BLaER1 (cell line): ENCODE results near the gene NCR3LG1.
"Not testable (repeated sequence)": the region's sequence is repeated elsewhere in the genome, so short reads cannot be mapped to it uniquely, and the experiment has no call there.

Source experiments
- H3K27ac ChIP-seq: shearing (Covaris generic); formaldehyde crosslinking; 2 replicates; pipeline ENCODE4 v1.8.1; 2022
- H3K27me3 ChIP-seq: shearing (Covaris generic); formaldehyde crosslinking; 2 replicates; pipeline ENCODE4 v1.8.1; 2022
- H3K36me3 ChIP-seq: shearing (Covaris generic); formaldehyde crosslinking; 2 replicates; pipeline ENCODE4 v1.8.1; 2022
- H3K4me1 ChIP-seq: shearing (Covaris generic); formaldehyde crosslinking; 2 replicates; pipeline ENCODE4 v1.8.1; 2022
- H3K4me2 ChIP-seq: shearing (Covaris generic); formaldehyde crosslinking; 2 replicates; pipeline ENCODE4 v1.8.1; 2022
- H3K4me3 ChIP-seq: shearing (Covaris generic); formaldehyde crosslinking; 2 replicates; pipeline ENCODE4 v1.8.1; 2022
- H3K9ac ChIP-seq: shearing (Covaris generic); formaldehyde crosslinking; 2 replicates; pipeline ENCODE4 v1.8.1; 2022
- H3K9me3 ChIP-seq: shearing (Covaris generic); formaldehyde crosslinking; 2 replicates; pipeline ENCODE4 v1.8.1; 2022
- H4K20me1 ChIP-seq: shearing (Covaris generic); formaldehyde crosslinking; 2 replicates; pipeline ENCODE4 v1.8.1; 2022
- Cebpa-rat ChIP-seq: shearing (Covaris generic); IDR thresholded peaks from 2 replicates; pipeline ENCODE4 v1.8.1; 2022

NCR3LG1 gene

DNA sequence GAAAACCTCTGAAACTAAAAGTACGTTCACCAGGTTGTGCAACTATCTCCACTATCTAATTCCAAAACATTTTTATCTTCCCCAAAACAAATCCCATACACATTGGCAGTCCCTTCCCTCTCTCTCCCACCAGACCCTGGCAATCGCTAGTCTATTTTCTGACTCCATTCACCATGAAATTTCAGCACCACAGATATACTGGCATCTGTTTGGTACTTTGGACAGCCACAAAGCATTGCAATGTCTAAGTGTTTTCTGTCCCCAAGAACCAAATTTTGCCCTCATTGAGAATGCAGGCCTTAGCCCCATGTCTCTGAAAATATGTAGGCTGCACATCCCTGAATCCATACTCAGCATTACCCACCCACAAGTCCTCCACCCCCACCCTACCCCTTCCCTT lies 64.9 kb downstream of the NCR3LG1 start:
- Histone ChIP-seq H3K9ac (no peak overlapping the region), H3K4me1 (peaks cover 48% of the 10 kb centered on the region), H4K20me1 (no peaks in the 10 kb centered on the region), H3K4me3 (no peak overlapping the region), H3K27ac (no peak overlapping the region), H3K4me2 (no peak overlapping the region), H3K27me3 (no peaks in the 10 kb centered on the region), H3K36me3 (no peaks in the 10 kb centered on the region), H3K9me3 (no peaks in the 10 kb centered on the region)
- no peak for TF ChIP-seq Cebpa-rat

DNA sequence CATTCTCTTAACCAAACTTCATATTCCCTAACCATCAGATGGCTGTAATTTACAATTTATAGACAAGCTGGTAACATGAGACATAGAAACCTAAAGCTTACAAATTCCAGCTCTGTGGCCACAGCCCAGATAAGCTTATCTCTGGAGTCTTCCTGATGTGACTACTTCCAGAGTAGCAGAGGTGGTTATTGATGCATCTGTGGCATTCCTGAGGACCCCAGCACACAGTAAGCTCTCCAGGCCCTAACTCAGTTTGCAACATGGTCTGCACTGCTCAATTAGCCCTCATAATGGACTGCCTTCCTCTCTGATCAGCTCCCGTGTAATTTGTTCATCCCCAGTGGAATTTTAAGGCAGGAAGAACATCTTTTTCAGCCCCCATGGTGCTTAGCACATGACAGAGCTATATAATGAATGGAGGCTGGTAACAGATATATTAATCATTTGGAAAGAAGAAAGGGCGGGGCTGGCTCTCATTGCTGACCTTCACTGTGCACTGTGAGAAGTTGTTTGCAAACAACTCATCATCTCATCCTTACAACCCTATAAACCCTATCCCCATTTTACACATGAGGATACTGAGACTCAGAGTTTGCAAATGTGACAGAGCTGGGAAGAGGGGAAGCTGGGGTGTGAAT lies 67.0 kb downstream of the NCR3LG1 start:
- Histone ChIP-seq H3K4me2 (peak overlapping the region; percentile 56), H3K9me3 (no peaks in the 10 kb centered on the region), H3K4me1 (peaks cover 53% of the 10 kb centered on the region), H4K20me1 (no peaks in the 10 kb centered on the region), H3K36me3 (no peaks in the 10 kb centered on the region), H3K4me3 (no peak overlapping the region), H3K27me3 (no peaks in the 10 kb centered on the region), H3K27ac (no peak overlapping the region), H3K9ac (no peak overlapping the region)
- TF ChIP-seq Cebpa-rat, result no peak

DNA sequence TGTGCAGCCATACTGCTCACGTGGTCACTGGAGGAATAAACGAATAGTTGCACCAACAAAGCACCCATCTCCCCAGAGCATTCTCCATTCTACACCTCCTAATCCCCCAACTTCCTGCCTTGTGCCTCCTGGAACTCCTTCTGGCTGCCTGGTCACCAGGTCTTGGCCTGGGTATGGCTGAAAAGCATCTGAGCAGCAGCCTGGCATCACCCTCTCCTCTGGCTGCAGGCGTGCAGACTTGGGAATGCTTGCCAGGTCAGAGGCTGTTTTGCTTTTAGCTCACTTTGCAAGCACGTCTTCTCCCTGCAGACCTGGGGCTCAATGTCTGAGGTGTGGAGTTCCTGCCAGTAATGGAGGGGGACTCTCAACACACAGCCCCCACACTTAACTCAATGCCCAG lies 70.2 kb downstream of the NCR3LG1 start:
- H3K9me3 ChIP-seq, result no peaks in the 10 kb centered on the region
- H3K27me3 ChIP-seq, result no peaks in the 10 kb centered on the region

GRCh38 chr11:17423533-17424310 lies 72.1 kb downstream of the NCR3LG1 start:
- Histone ChIP-seq H3K9me3 (no peaks in the 10 kb centered on the region), H3K27me3 (no peaks in the 10 kb centered on the region), H3K9ac (no peak overlapping the region), H4K20me1 (no peaks in the 10 kb centered on the region), H3K4me3 (no peak overlapping the region), H3K27ac (no peak overlapping the region), H3K36me3 (no peaks in the 10 kb centered on the region), H3K4me1 (peaks cover 72% of the 10 kb centered on the region), H3K4me2 (no peak overlapping the region)
- TF ChIP-seq Cebpa-rat, result no peak

More for the DNA sequence above, 70.2 kb downstream of the NCR3LG1 start:
- no peak overlapping the region for H3K9ac ChIP-seq
- peak overlapping the region; percentile 50 for H3K4me2 ChIP-seq
- H3K4me3 ChIP-seq, result no peak overlapping the region
- H4K20me1 ChIP-seq, result no peaks in the 10 kb centered on the region
- peaks cover 57% of the 10 kb centered on the region for H3K4me1 ChIP-seq
- no peaks in the 10 kb centered on the region for H3K36me3 ChIP-seq
- no peak overlapping the region for H3K27ac ChIP-seq
- TF ChIP-seq Cebpa-rat, result no peak

- H3K4me1 ChIP-seq, result peaks cover 75% of the 10 kb centered on the region
- not testable (repeated sequence) for H3K4me3 ChIP-seq, H4K20me1 ChIP-seq, H3K9ac ChIP-seq, H3K36me3 ChIP-seq, H3K27ac ChIP-seq, H3K9me3 ChIP-seq, H3K27me3 ChIP-seq
- H3K4me2 ChIP-seq, result peak overlapping the region; percentile 71
Observed at GRCh38 chr11:17426233-17426632, 74.6 kb downstream of the NCR3LG1 start.
